ENCODE data around the gene KCNN3.

KCNN3 gene

DNA sequence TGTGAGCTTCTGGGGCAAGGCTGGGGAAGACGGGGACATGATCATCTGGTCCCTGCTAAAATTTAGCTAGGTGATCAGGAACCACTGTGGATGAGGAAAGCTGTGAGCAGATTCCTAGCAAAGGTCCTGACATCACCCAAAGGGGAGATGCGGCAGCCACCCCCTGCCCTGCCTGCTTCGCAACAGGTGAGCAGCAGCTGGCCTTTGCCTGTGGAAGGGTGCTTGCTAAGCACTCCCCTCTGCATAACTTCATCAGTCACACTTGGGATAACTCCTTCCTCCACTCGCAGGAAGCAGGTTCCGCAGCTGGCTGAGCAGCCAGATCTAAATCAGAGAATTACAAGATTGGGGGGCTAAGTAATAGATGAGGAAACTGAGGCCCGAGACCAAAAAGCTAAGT is 51.2 kb downstream of the KCNN3 start:
- TF ChIP-seq, protein P1, sequence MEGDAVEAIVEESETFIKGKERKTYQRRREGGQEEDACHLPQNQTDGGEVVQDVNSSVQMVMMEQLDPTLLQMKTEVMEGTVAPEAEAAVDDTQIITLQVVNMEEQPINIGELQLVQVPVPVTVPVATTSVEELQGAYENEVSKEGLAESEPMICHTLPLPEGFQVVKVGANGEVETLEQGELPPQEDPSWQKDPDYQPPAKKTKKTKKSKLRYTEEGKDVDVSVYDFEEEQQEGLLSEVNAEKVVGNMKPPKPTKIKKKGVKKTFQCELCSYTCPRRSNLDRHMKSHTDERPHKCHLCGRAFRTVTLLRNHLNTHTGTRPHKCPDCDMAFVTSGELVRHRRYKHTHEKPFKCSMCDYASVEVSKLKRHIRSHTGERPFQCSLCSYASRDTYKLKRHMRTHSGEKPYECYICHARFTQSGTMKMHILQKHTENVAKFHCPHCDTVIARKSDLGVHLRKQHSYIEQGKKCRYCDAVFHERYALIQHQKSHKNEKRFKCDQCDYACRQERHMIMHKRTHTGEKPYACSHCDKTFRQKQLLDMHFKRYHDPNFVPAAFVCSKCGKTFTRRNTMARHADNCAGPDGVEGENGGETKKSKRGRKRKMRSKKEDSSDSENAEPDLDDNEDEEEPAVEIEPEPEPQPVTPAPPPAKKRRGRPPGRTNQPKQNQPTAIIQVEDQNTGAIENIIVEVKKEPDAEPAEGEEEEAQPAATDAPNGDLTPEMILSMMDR (conservative IDR thresholded peaks at IDR 0.05), result no peak
- H3K27ac ChIP-seq, result no peak overlapping the region

GRCh38 chr1:154816937-154817336 is 53.1 kb downstream of the KCNN3 start:
- H3K27ac ChIP-seq, result no peak overlapping the region
- TF ChIP-seq, protein P1 (conservative IDR thresholded peaks at IDR 0.05), result no peak

GRCh38 chr1:154816369-154816768 is 53.7 kb downstream of the KCNN3 start:
- H3K27ac ChIP-seq, result no peak overlapping the region
- TF ChIP-seq, protein P1 (conservative IDR thresholded peaks at IDR 0.05), result no peak

DNA sequence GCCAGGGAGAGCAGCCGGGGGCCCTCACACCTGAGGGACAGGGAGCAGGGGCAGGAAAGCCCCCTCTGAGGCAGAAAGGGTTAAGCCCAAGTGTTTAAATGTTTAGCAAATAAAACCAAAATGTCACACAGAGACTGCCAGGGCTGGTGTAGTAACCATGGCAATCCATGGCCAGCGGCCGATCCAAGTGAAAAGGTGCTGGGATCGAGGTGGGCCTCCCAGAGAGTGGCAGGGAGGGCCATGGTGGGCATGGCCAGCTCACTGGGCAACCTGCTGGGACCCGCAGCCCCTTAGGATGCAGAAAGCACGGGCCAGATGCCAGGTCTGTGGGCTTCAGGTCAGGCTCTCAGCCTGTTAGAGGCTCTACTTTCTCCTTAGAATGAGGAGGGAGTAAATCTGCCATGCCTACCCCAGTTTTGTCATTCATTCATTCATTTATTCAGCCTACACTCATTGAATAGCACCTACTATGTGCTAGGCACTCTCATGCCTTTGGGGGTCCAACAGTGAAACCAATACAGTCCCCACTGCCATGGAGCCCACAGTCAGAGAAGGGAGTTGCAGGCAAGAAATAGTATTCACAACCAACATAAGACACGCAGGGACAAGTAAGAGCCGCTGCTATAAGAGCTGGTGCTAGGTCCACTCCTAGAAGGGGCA is 56.1 kb downstream of the KCNN3 start:
- TF ChIP-seq, protein P1 (conservative IDR thresholded peaks at IDR 0.05), result no peak
- no peak overlapping the region for H3K27ac ChIP-seq

GRCh38 chr1:154813300-154813816 is 56.7 kb downstream of the KCNN3 start:
- H3K27ac ChIP-seq, result no peak overlapping the region

GRCh38 chr1:154812877-154813276 is 57.2 kb downstream of the KCNN3 start:
- no peak overlapping the region for H3K27ac ChIP-seq

More at GRCh38 chr1:154813300-154813816, 56.7 kb downstream of the KCNN3 start:
- TF ChIP-seq, protein P1 (conservative IDR thresholded peaks at IDR 0.05), result no peak

GRCh38 chr1:154810571-154810970 is 59.5 kb downstream of the KCNN3 start:
- no peak overlapping the region for H3K27ac ChIP-seq
- TF ChIP-seq, protein P1 (conservative IDR thresholded peaks at IDR 0.05), result no peak

More at GRCh38 chr1:154812877-154813276, 57.2 kb downstream of the KCNN3 start:
- TF ChIP-seq, protein P1 (conservative IDR thresholded peaks at IDR 0.05), result no peak

All from VCaP (cell line).